Measurements from ENCODE around the gene RHBDF1.
A peak's percentile ranks its signal among the peaks of the same experiment; 100 is the strongest.

The RHBDF1 gene

GRCh38 chr16:59440-60059 is 12.9 kb downstream of the RHBDF1 start:
- Histone ChIP-seq H3K4ac (ENCODE audit: low read depth, low read length) (no peak overlapping the region), H3K27me3 (ENCODE audit: insufficient read depth, low read length) (no peaks in the 10 kb centered on the region), H3K4me3 (ENCODE audit: low read depth, low read length) (no peak overlapping the region), H4K8ac (ENCODE audit: low read depth, low read length) (no peak overlapping the region), H2BK5ac (ENCODE audit: low read depth, low read length, poor library complexity) (no peak overlapping the region), H3K36me3 (ENCODE audit: control insufficient read depth in 1 of 2, insufficient read depth in 2 of 2, low read length in 2 of 2) (peaks cover 90 to 95% of the 10 kb centered on the region in 2 experiments), H3K79me2 (ENCODE audit: control insufficient read depth, insufficient read depth, low read length, poor library complexity) (no peaks in the 10 kb centered on the region), H3K14ac (ENCODE audit: low read length) (no peak overlapping the region), H3K4me2 (ENCODE audit: low read length) (no peak overlapping the region), H3K27ac (ENCODE audit: low read depth, low read length) (no peak overlapping the region), H3K18ac (ENCODE audit: low read length) (no peak overlapping the region), H4K91ac (ENCODE audit: low read depth, low read length) (no peak overlapping the region), H3K23ac (ENCODE audit: low read length) (no peak overlapping the region), H3K79me1 (ENCODE audit: low read length) (no peaks in the 10 kb centered on the region), H3K4me1 (ENCODE audit: control insufficient read depth in 1 of 2, insufficient read depth in 2 of 2, low read length in 2 of 2) (no peaks in the 10 kb centered on the region), H2BK120ac (ENCODE audit: insufficient read depth, low read length, poor library complexity) (no peak overlapping the region), H2AFZ (ENCODE audit: insufficient read depth, low read length, poor library complexity) (no peak overlapping the region), H2AK5ac (ENCODE audit: low read length) (no peak overlapping the region), H2BK12ac (ENCODE audit: low read length) (no peak overlapping the region), H3K9ac (ENCODE audit: low read length) (no peak overlapping the region), H3K9me3 (ENCODE audit: insufficient read depth, low read depth, low read length) (peaks cover 2% of the 10 kb centered on the region), H4K12ac (ENCODE audit: low read depth, low read length) (no peak overlapping the region)
- no peak for DNase-seq
- WGBS (ENCODE audit: extremely low coverage, insufficient coverage, insufficient read length): no CpG with 5 or more reads among the region's 14 CpGs

- H4K12ac ChIP-seq (ENCODE audit: low read depth, low read length): no peak overlapping the region
- H3K36me3 ChIP-seq (ENCODE audit: control insufficient read depth in 1 of 2, insufficient read depth in 2 of 2, low read length in 2 of 2): peaks cover 82 to 87% of the 10 kb centered on the region in 2 experiments
- H2BK120ac ChIP-seq (ENCODE audit: insufficient read depth, low read length, poor library complexity): no peak overlapping the region
- H3K9ac ChIP-seq (ENCODE audit: low read length): no peak overlapping the region
- H3K14ac ChIP-seq (ENCODE audit: low read length): no peak overlapping the region
- H3K27me3 ChIP-seq (ENCODE audit: insufficient read depth, low read length): no peaks in the 10 kb centered on the region
- H3K23ac ChIP-seq (ENCODE audit: low read length): no peak overlapping the region
- no peak overlapping the region for H3K4me2 ChIP-seq (ENCODE audit: low read length)
- H2AK5ac ChIP-seq (ENCODE audit: low read length): no peak overlapping the region
- H2BK5ac ChIP-seq (ENCODE audit: low read depth, low read length, poor library complexity): no peak overlapping the region
- H2BK12ac ChIP-seq (ENCODE audit: low read length): no peak overlapping the region
- H3K18ac ChIP-seq (ENCODE audit: low read length): no peak overlapping the region
- no peak overlapping the region for H4K91ac ChIP-seq (ENCODE audit: low read depth, low read length)
- H3K27ac ChIP-seq (ENCODE audit: low read depth, low read length): no peak overlapping the region
- DNase-seq: no peak
- peaks cover 3 to 4% of the 10 kb centered on the region in 2 experiments for H3K4me1 ChIP-seq (ENCODE audit: control insufficient read depth in 1 of 2, insufficient read depth in 2 of 2, low read length in 2 of 2)
- peaks cover 3% of the 10 kb centered on the region for H3K79me2 ChIP-seq (ENCODE audit: control insufficient read depth, insufficient read depth, low read length, poor library complexity)
- no peak overlapping the region for H3K4ac ChIP-seq (ENCODE audit: low read depth, low read length)
- no CpG with 5 or more reads among the region's 29 CpGs for WGBS (ENCODE audit: extremely low coverage, insufficient coverage, insufficient read length)
- H3K9me3 ChIP-seq (ENCODE audit: insufficient read depth, low read depth, low read length): no peaks in the 10 kb centered on the region
- no peak overlapping the region for H2AFZ ChIP-seq (ENCODE audit: insufficient read depth, low read length, poor library complexity)
- no peak overlapping the region for H4K8ac ChIP-seq (ENCODE audit: low read depth, low read length)
- H3K79me1 ChIP-seq (ENCODE audit: low read length): peaks cover 3% of the 10 kb centered on the region
- no peak overlapping the region for H3K4me3 ChIP-seq (ENCODE audit: low read depth, low read length)
Measured at GRCh38 chr16:58491-59439, 13.7 kb downstream of the RHBDF1 start.

- Histone ChIP-seq H2BK5ac (ENCODE audit: low read depth, low read length, poor library complexity) (no peak overlapping the region), H3K79me1 (ENCODE audit: low read length) (peaks cover 8% of the 10 kb centered on the region), H4K12ac (ENCODE audit: low read depth, low read length) (no peak overlapping the region), H2BK120ac (ENCODE audit: insufficient read depth, low read length, poor library complexity) (no peak overlapping the region), H3K4me2 (ENCODE audit: low read length) (no peak overlapping the region), H2AK5ac (ENCODE audit: low read length) (no peak overlapping the region), H2AFZ (ENCODE audit: insufficient read depth, low read length, poor library complexity) (no peak overlapping the region), H3K9me3 (ENCODE audit: insufficient read depth, low read depth, low read length) (no peaks in the 10 kb centered on the region), H3K4ac (ENCODE audit: low read depth, low read length) (no peak overlapping the region), H3K18ac (ENCODE audit: low read length) (no peak overlapping the region), H3K27me3 (ENCODE audit: insufficient read depth, low read length) (no peaks in the 10 kb centered on the region), H3K23ac (ENCODE audit: low read length) (no peak overlapping the region), H3K14ac (ENCODE audit: low read length) (no peak overlapping the region), H2BK12ac (ENCODE audit: low read length) (no peak overlapping the region), H4K8ac (ENCODE audit: low read depth, low read length) (no peak overlapping the region), H3K4me1 (ENCODE audit: control insufficient read depth in 1 of 2, insufficient read depth in 2 of 2, low read length in 2 of 2) (peaks cover 3 to 6% of the 10 kb centered on the region in 2 experiments), H3K36me3 (ENCODE audit: control insufficient read depth in 1 of 2, insufficient read depth in 2 of 2, low read length in 2 of 2) (peaks cover 72 to 77% of the 10 kb centered on the region in 2 experiments), H3K9ac (ENCODE audit: low read length) (no peak overlapping the region), H4K91ac (ENCODE audit: low read depth, low read length) (no peak overlapping the region), H3K27ac (ENCODE audit: low read depth, low read length) (no peak overlapping the region), H3K4me3 (ENCODE audit: low read depth, low read length) (no peak overlapping the region), H3K79me2 (ENCODE audit: control insufficient read depth, insufficient read depth, low read length, poor library complexity) (peaks cover 3% of the 10 kb centered on the region)
- WGBS (ENCODE audit: extremely low coverage, insufficient coverage, insufficient read length): no CpG with 5 or more reads among the region's 8 CpGs
- DNase-seq: no peak
Measured at GRCh38 chr16:57711-58110, 14.7 kb downstream of the RHBDF1 start.

- peaks cover 59 to 64% of the 10 kb centered on the region in 2 experiments for H3K36me3 ChIP-seq (ENCODE audit: control insufficient read depth in 1 of 2, insufficient read depth in 2 of 2, low read length in 2 of 2)
- H3K4me3 ChIP-seq (ENCODE audit: low read depth, low read length): no peak overlapping the region
- peak; percentile 81 to 87 for DNase-seq
- no CpG with 5 or more reads among the region's 17 CpGs for WGBS (ENCODE audit: extremely low coverage, insufficient coverage, insufficient read length)
- peaks cover 8% of the 10 kb centered on the region for H3K79me1 ChIP-seq (ENCODE audit: low read length)
- no peak overlapping the region for H4K8ac ChIP-seq (ENCODE audit: low read depth, low read length)
- H4K91ac ChIP-seq (ENCODE audit: low read depth, low read length): no peak overlapping the region
- H3K4me2 ChIP-seq (ENCODE audit: low read length): no peak overlapping the region
- H2AK5ac ChIP-seq (ENCODE audit: low read length): no peak overlapping the region
- H2AFZ ChIP-seq (ENCODE audit: insufficient read depth, low read length, poor library complexity): no peak overlapping the region
- H3K27ac ChIP-seq (ENCODE audit: low read depth, low read length): no peak overlapping the region
- H3K23ac ChIP-seq (ENCODE audit: low read length): no peak overlapping the region
- no peak overlapping the region for H2BK12ac ChIP-seq (ENCODE audit: low read length)
- peaks cover 3% of the 10 kb centered on the region for H3K79me2 ChIP-seq (ENCODE audit: control insufficient read depth, insufficient read depth, low read length, poor library complexity)
- no peak overlapping the region for H3K18ac ChIP-seq (ENCODE audit: low read length)
- H2BK120ac ChIP-seq (ENCODE audit: insufficient read depth, low read length, poor library complexity): no peak overlapping the region
- no peaks in the 10 kb centered on the region for H3K9me3 ChIP-seq (ENCODE audit: insufficient read depth, low read depth, low read length)
- no peak overlapping the region for H3K14ac ChIP-seq (ENCODE audit: low read length)
- no peak overlapping the region for H3K9ac ChIP-seq (ENCODE audit: low read length)
- no peaks in the 10 kb centered on the region for H3K27me3 ChIP-seq (ENCODE audit: insufficient read depth, low read length)
- H4K12ac ChIP-seq (ENCODE audit: low read depth, low read length): no peak overlapping the region
- peaks cover 3 to 6% of the 10 kb centered on the region in 2 experiments for H3K4me1 ChIP-seq (ENCODE audit: control insufficient read depth in 1 of 2, insufficient read depth in 2 of 2, low read length in 2 of 2)
- H2BK5ac ChIP-seq (ENCODE audit: low read depth, low read length, poor library complexity): no peak overlapping the region
- H3K4ac ChIP-seq (ENCODE audit: low read depth, low read length): no peak overlapping the region
Measured at GRCh38 chr16:56231-56927, 16.1 kb downstream of the RHBDF1 start.

Measured in trophoblast cell (in vitro differentiated cells and primary cell).